Measurements from ENCODE around the gene IL27RA. TPM values are rescaled to one million over a fixed set of nuclear protein-coding genes. Genes with fewer than 3 reads are reported as not detected.

The IL27RA gene
- total and polyA plus RNA-seq, 7 experiments from 2014 or later, result 32.1 to 120 (median 83.2) TPM

DNA sequence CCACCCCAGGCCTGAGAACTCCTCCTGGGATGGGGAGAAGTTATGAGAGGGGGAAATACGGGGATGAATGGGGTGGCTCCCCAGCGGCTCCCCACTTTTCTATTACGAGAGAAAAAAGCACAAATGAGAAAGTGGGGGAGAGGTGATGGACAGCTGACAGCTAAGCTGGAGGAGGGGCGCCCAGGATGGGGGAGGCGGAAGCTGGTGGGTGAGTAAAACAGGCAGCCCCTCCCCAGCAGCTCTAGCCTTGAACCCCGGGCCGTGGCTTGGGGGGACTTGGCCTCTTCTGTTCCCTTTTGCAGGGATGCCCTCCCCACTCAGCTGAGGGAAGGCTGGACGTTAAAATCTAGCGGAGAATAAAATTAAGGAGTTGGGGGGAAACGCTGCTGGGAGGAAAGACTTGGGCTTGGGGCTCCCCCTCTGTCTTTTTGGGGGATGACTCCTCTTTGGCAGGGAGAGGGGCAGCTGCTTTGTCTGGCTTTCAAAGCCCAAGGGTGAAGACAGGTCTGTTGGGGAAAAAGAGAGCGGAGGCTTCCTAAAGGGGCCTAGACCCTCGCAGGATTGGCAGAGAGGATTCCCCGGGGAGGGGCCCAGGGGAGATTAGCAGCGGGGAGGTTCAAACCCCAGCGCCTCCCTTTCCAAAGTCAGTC lies 60.4 kb downstream of the IL27RA start:
- peak overlapping the region; percentile 99 for H3K4me3 ChIP-seq (ENCODE audit: low read length)
- CTCF ChIA-PET, result interaction anchor here (0.5 to 1.4 kb wide), 5 partner anchors 24 to 231 kb away, joined by 3 to 7 read pairs (median 3); partner anchors contain the start of gene ASF1B
- H3K36me3 ChIP-seq (ENCODE audit: control insufficient read depth in 2 of 3, insufficient read depth in 3 of 3, low read length in 3 of 3), result peaks cover 0 to 22% (median 0%) of the 10 kb centered on the region in 3 experiments
- Mint-ChIP-seq H3K9me3 (peaks cover 0 to 13% (median 3%) of the 10 kb centered on the region in 11 donors), H3K36me3 (peaks cover 7 to 31% (median 10%) of the 10 kb centered on the region in 5 donors), H3K4me3 (peak overlapping the region; percentile 81 to 100 (median 98)), H3K27ac (peak overlapping the region; percentile 89 to 100 (median 98)), H3K4me1 (peaks cover 13 to 21% (median 18%) of the 10 kb centered on the region in 7 donors), H3K27me3 (no peaks in the 10 kb centered on the region)
- peaks cover 0 to 8% (median 0%) of the 10 kb centered on the region in 3 experiments for H3K9me3 ChIP-seq (ENCODE audit: control insufficient read depth in 2 of 3, low read length in 3 of 3)
- peak; percentile 4 for ATAC-seq
- no peaks in the 10 kb centered on the region for H3K27me3 ChIP-seq (ENCODE audit: control insufficient read depth in 2 of 2, insufficient read depth in 2 of 2, low read length in 2 of 2)
- DNase-seq, result peak in 1 of 9 donors; percentile 62
- H3K27ac ChIP-seq (ENCODE audit: low read depth, low read length), result peak overlapping the region; percentile 89
- POLR2A ChIA-PET, result interaction anchor here (0.8 to 2.0 kb wide), 13 partner anchors 10 to 211 kb away, joined by 3 to 11 read pairs (median 4); partner anchors contain the start of genes ASF1B, IL27RA and PRKACA
- H3K4me1 ChIP-seq (ENCODE audit: control insufficient read depth in 2 of 2, insufficient read depth in 2 of 2, low read length in 2 of 2), result peaks cover 8 to 10% of the 10 kb centered on the region in 2 donors
- intact Hi-C loops (cut with micrococcal nuclease), result loop anchor here (1.0 to 2.0 kb wide), 7 partner anchors 11 to 481 kb away; partner anchors contain the start of genes PRKACA (in 2 of the 2), ASF1B (in 1 of the 2), MISP3 (in 1 of the 2) and NDUFB7 (in 1 of the 2)

DNA sequence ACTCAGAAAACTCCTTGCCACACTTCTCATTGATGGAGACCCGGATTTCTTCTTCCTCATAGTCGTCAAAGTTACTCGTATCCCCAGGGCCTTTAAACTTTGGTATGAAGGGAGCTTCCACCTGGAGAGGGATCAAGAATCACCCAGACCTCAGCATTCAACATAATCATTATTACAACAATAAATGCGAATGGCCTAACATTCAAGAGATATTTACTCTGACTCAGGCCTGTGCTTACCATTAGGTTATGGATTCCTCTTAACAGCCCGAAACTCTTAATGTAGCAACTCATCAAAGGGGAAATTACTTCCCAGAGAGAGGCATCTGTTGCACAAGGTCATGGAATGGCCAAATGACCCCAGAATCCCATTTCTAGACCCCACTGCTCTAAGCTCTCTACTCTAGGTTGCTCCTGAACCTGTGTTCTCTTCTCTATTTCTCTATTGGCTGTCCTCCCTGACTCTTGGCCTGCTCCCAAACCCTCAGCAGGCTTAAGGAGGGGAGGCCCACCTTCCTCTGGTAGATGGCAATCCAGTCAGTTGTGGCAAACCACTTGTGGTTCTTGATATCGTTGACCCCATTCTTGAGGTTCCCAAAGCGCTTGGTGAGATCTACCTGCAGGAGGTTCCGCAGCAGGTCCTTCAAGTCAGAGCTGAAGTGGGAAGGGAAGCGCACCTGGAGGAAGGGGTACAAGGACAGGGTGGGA lies 61.7 kb downstream of the IL27RA start:
- Histone ChIP-seq H3K4me3 (ENCODE audit: low read length) (no peak overlapping the region), H3K4me1 (ENCODE audit: control insufficient read depth in 2 of 2, insufficient read depth in 2 of 2, low read length in 2 of 2) (peaks cover 8 to 10% of the 10 kb centered on the region in 2 donors), H3K27me3 (ENCODE audit: control insufficient read depth in 2 of 2, insufficient read depth in 2 of 2, low read length in 2 of 2) (no peaks in the 10 kb centered on the region), H3K27ac (ENCODE audit: low read depth, low read length) (no peak overlapping the region), H3K9me3 (ENCODE audit: control insufficient read depth in 2 of 3, low read length in 3 of 3) (peaks cover 0 to 8% (median 0%) of the 10 kb centered on the region in 3 experiments), H3K36me3 (ENCODE audit: control insufficient read depth in 2 of 3, insufficient read depth in 3 of 3, low read length in 3 of 3) (peaks cover 0 to 30% (median 0%) of the 10 kb centered on the region in 3 experiments)
- Mint-ChIP-seq H3K9me3 (peaks cover 0 to 13% (median 3%) of the 10 kb centered on the region in 11 donors), H3K36me3 (peaks cover 7 to 29% (median 13%) of the 10 kb centered on the region in 5 donors), H3K27ac (peak overlapping the region in 6 of 9 donors; percentile 53 to 87 (median 66)), H3K4me1 (peaks cover 13 to 21% (median 18%) of the 10 kb centered on the region in 7 donors), H3K27me3 (no peaks in the 10 kb centered on the region), H3K4me3 (peak overlapping the region in 9 of 10 donors; percentile 36 to 72 (median 49))
- POLR2A ChIA-PET, result interaction anchor here (0.7 to 2.0 kb wide), 2 partner anchors 18 to 43 kb away, joined by 4 to 7 read pairs; partner anchors contain the start of gene ASF1B
- intact Hi-C loops (cut with micrococcal nuclease), result no loop called here
- ATAC-seq, result no peak
- DNase-seq, result no peak
- CTCF ChIA-PET, result interaction anchor here (0.5 to 1.1 kb wide), 3 partner anchors 19 to 101 kb away, joined by 3 to 6 read pairs (median 3); partner anchors contain the start of gene ASF1B

DNA sequence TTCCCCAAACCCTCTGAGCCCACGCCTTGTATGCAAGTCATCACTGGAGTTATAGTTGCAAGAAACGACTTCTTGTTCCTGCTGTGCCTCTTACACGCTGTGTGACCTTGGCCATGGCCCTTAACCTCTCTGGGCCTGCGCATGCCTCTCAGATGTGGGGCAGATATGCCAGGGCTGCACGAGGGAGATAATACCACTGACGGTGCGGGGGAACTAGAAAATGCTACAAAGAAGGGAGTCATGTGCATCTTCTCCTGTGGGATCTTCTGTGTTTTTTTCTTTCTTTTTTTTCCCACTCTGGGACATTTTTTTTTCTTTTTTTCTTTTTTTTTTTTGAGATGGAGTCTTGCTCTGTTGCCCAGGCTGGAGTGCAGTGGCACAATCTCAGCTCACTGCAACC lies 63.3 kb downstream of the IL27RA start:
- ChIA-PET CTCF (no interaction called here), POLR2A (interaction anchor here (0.7 to 1.2 kb wide), 6 partner anchors 11 to 422 kb away, joined by 3 to 5 read pairs (median 4); partner anchors contain the start of gene ASF1B)
- intact Hi-C loops (cut with micrococcal nuclease), result no loop called here

DNA sequence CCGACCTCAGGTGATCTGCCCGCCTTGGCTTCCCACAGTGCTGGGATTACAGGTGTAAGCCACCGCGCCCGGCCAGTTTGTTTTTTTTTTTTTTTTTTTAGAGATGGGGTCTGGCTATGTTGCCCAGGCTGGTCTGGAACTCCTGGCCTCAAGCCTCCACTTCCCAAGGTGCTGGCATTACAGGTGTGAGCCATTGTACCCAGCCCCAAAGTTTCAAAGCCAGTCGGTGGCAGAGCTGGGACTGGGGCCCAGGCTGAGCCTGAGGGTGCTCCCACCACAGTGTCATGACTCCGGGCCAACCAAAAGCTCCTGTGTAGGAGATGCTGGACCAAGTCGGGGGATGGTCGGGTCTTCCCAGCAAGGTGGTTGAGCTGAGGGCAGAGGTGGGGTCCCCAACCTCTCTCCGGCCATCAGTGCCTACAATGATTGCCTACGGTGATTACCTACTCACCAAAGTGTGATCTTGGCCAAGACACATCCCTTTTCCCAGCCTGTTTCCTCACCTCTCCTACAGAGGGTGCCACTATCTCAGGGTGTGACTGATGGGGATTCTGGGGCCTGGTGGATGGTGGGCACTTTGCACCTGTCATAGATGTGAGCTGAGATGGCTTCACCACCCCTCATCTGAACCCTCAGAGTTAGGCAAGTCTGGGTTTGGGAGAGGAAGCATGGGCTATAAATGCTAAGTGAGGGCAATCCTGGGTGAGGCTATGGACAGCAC lies 64.9 kb downstream of the IL27RA start:
- H3K36me3 Mint-ChIP-seq, result peaks cover 4 to 25% (median 11%) of the 10 kb centered on the region in 5 donors
- intact Hi-C loops (cut with micrococcal nuclease), result no loop called here

More for the DNA sequence above, 63.3 kb downstream of the IL27RA start:
- H3K36me3 Mint-ChIP-seq, result peaks cover 4 to 25% (median 10%) of the 10 kb centered on the region in 5 donors
- Histone ChIP-seq H3K4me1 (ENCODE audit: control insufficient read depth in 2 of 2, insufficient read depth in 2 of 2, low read length in 2 of 2) (peaks cover 8% of the 10 kb centered on the region in 2 donors), H3K27me3 (ENCODE audit: control insufficient read depth in 2 of 2, insufficient read depth in 2 of 2, low read length in 2 of 2) (no peaks in the 10 kb centered on the region), H3K36me3 (ENCODE audit: control insufficient read depth in 2 of 3, insufficient read depth in 3 of 3, low read length in 3 of 3) (peaks cover 0 to 23% (median 0%) of the 10 kb centered on the region in 3 experiments), H3K9me3 (ENCODE audit: control insufficient read depth in 2 of 3, low read length in 3 of 3) (peaks cover 0 to 8% (median 0%) of the 10 kb centered on the region in 3 experiments), H3K4me3 (ENCODE audit: low read length) (no peak overlapping the region), H3K27ac (ENCODE audit: low read depth, low read length) (no peak overlapping the region)
- H3K4me1 Mint-ChIP-seq, result peaks cover 7 to 16% (median 12%) of the 10 kb centered on the region in 7 donors
- DNase-seq (no peak), ATAC-seq (no peak)
- peak overlapping the region in 2 of 10 donors; percentile 1 to 10 for H3K4me3 Mint-ChIP-seq
- peaks cover 0 to 13% (median 3%) of the 10 kb centered on the region in 11 donors for H3K9me3 Mint-ChIP-seq
- peak overlapping the region in 7 of 9 donors; percentile 10 to 81 (median 46) for H3K27ac Mint-ChIP-seq
- no peaks in the 10 kb centered on the region for H3K27me3 Mint-ChIP-seq

DNA sequence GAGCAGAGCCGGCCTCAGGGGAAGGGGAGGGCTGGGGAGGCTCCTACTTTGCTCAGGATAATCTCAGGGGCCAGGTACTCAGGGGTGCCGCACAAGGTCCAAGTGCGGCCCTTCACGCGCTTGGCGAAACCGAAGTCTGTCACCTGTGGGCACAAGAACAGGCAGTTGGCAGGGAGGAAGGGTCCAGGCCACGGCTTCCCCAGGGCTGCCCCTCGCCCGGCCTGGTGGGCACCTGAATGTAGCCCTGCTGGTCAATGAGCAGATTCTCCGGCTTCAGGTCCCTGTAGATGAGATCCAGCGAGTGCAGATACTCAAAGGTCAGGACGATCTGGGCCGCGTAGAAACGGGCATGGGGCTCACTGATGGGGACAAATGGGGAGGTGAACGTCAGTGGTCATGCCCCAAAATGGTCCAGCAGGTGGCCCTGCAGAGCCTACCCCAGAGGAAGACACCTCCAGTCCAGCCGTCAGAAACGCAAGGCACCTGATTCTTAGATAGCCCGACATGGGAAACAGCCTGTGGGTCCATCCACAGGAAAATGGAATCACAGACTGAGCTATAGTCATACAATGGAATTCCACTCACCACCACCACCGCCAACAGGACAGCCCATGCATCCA lies 66.1 kb downstream of the IL27RA start:
- intact Hi-C loops (cut with micrococcal nuclease), result no loop called here
- no peaks in the 10 kb centered on the region for H3K27me3 Mint-ChIP-seq
- H3K27ac ChIP-seq (ENCODE audit: low read depth, low read length), result no peak overlapping the region
- ATAC-seq (no peak), DNase-seq (no peak)
- H3K4me3 Mint-ChIP-seq, result no peak overlapping the region
- no peaks in the 10 kb centered on the region for H3K4me1 ChIP-seq (ENCODE audit: control insufficient read depth in 2 of 2, insufficient read depth in 2 of 2, low read length in 2 of 2)
- H3K4me3 ChIP-seq (ENCODE audit: low read length), result no peak overlapping the region
- no peaks in the 10 kb centered on the region for H3K27me3 ChIP-seq (ENCODE audit: control insufficient read depth in 2 of 2, insufficient read depth in 2 of 2, low read length in 2 of 2)
- no peak overlapping the region for H3K27ac Mint-ChIP-seq
- peaks cover 0 to 10% (median 0%) of the 10 kb centered on the region in 11 donors for H3K9me3 Mint-ChIP-seq
- H3K9me3 ChIP-seq (ENCODE audit: control insufficient read depth in 2 of 3, low read length in 3 of 3), result peaks cover 0 to 8% (median 0%) of the 10 kb centered on the region in 3 experiments
- H3K36me3 Mint-ChIP-seq, result peaks cover 4 to 22% (median 10%) of the 10 kb centered on the region in 5 donors
- peaks cover 0 to 38% (median 12%) of the 10 kb centered on the region in 3 experiments for H3K36me3 ChIP-seq (ENCODE audit: control insufficient read depth in 2 of 3, insufficient read depth in 3 of 3, low read length in 3 of 3)
- CTCF ChIA-PET, result no interaction called here
- peaks cover 0 to 7% (median 4%) of the 10 kb centered on the region in 7 donors for H3K4me1 Mint-ChIP-seq
- POLR2A ChIA-PET, result no interaction called here

More for the DNA sequence above, 64.9 kb downstream of the IL27RA start:
- Mint-ChIP-seq H3K4me1 (peaks cover 7 to 15% (median 12%) of the 10 kb centered on the region in 7 donors), H3K9me3 (peaks cover 0 to 11% (median 3%) of the 10 kb centered on the region in 11 donors), H3K27ac (peak overlapping the region in 3 of 9 donors; percentile 42 to 65 (median 60)), H3K4me3 (no peak overlapping the region), H3K27me3 (no peaks in the 10 kb centered on the region)
- H3K27me3 ChIP-seq (ENCODE audit: control insufficient read depth in 2 of 2, insufficient read depth in 2 of 2, low read length in 2 of 2), result no peaks in the 10 kb centered on the region
- peaks cover 0 to 33% (median 7%) of the 10 kb centered on the region in 3 experiments for H3K36me3 ChIP-seq (ENCODE audit: control insufficient read depth in 2 of 3, insufficient read depth in 3 of 3, low read length in 3 of 3)
- no peak overlapping the region for H3K27ac ChIP-seq (ENCODE audit: low read depth, low read length)
- no peak overlapping the region for H3K4me3 ChIP-seq (ENCODE audit: low read length)
- peaks cover 8% of the 10 kb centered on the region in 2 donors for H3K4me1 ChIP-seq (ENCODE audit: control insufficient read depth in 2 of 2, insufficient read depth in 2 of 2, low read length in 2 of 2)
- CTCF ChIA-PET, result interaction anchor here (0.6 to 0.7 kb wide), 2 partner anchors 12 to 25 kb away, joined by 3 to 4 read pairs; no protein-coding TSS in a partner anchor
- ATAC-seq (no peak), DNase-seq (no peak)
- peaks cover 0 to 8% (median 0%) of the 10 kb centered on the region in 3 experiments for H3K9me3 ChIP-seq (ENCODE audit: control insufficient read depth in 2 of 3, low read length in 3 of 3)
- POLR2A ChIA-PET, result interaction anchor here (0.6 to 1.0 kb wide), 5 partner anchors 14 to 340 kb away, joined by 3 to 4 read pairs (median 3); no protein-coding TSS in a partner anchor

Measured in naive thymus-derived CD4-positive, alpha-beta T cell (primary cell).